HG02973 (cell line): ENCODE results near the gene CDH5.

ENCODE experiments used
- ATAC-seq: cut with Tn5 transposase; IDR thresholded peaks from one replicate; pipeline ENCODE4 v1.9.1; 2021; ENCODE audit warnings: moderate library complexity; ENCODE audit not compliant: unreplicated experiment

The CDH5 gene

DNA sequence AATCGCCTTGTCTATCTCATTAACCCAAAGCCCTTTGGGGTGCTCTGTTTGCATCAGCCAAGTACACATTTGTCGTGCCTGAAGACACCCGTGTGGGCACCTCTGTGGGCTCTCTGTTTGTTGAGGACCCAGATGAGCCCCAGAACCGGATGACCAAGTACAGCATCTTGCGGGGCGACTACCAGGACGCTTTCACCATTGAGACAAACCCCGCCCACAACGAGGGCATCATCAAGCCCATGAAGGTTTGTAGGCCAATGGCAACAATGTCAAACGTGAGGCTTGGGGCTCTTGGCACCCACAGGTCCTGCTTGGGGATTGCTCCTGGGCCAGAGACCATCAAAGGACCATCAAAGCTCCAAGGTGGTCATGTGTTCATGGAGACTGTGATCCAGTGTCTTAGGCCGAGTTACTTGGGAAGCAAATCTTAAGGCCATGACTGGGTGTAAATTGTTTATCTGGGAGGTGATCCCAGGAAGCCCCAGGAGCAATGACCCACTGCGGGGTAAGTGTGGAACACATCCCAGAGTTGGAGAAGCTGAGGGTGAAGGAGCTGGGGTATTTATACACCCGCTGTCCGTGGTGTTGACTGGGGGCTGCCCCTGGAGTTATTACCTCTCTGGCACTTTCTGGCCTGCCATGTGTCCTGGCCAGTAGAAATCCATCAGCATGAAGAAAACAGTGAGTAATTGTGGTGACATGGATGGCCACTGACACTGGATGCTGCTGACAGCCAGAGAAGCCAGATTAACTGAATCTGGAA, 24.0 kb downstream of the CDH5 start:
- no peak for ATAC-seq

DNA sequence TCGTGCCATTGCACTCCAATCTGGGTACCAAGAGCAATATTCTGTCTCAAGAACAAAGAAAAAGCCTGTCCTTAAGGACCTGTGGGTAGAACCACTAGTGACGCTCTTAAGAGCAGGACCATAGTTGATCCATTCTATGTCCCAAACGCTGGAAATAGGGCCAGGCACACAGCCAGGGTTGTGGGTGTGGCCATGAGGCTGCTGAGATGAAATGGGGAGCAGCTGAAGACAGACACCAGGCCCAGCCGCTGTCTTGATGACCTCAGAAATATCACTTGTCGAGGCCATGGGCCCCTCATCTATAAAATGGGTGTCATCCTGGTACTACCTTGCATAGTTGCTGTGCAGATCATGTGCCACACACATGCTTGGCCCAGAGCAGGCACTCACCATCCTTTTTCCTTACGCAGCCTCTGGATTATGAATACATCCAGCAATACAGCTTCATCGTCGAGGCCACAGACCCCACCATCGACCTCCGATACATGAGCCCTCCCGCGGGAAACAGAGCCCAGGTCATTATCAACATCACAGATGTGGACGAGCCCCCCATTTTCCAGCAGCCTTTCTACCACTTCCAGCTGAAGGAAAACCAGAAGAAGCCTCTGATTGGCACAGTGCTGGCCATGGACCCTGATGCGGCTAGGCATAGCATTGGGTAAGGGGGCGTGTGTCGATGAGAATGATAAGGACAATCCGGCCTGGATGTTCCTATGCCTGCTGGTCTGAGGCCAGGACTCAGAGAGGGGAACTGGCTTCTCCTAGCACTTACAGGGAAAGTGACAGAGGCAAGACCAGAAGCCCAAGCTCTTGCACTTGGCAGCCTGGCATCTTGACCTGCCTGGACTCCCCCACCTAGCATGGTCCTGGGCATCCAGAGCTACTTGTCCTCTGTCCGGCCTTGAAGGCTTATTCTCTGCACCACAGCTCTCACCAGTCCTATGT, 25.5 kb downstream of the CDH5 start:
- no peak for ATAC-seq

DNA sequence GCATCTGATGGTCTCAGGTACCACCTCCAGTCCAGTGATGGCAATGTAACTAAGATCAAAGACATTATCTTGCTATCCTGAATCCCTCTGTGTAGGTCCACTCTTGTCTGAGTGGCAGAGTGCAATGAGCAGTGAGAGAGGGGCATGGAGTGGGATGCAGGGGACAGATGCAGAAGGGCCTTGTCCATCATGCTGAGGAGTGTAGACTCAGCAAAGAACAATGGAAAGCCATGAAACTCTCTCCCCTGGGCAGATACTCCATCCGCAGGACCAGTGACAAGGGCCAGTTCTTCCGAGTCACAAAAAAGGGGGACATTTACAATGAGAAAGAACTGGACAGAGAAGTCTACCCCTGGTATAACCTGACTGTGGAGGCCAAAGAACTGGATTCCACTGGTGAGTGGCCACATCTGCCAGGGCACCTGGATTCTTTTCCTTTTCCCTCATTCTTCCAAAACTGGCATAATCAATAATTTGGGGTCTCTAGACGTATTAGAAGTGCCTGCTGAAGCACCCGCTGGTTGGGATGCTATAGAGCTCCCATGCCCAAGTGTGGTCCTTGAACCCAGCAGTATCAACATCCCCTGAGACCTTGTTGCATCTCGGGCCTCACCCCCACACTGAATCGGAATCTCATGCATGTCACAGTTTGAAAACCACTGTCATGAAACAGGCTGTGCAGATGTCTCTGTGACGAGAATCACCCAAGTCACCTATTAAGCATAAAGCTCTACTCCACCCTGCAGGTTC, 29.5 kb downstream of the CDH5 start:
- ATAC-seq = no peak

- ATAC-seq = no peak
Observed at GRCh38 chr16:66397736-66398433, 31.4 kb downstream of the CDH5 start.

DNA sequence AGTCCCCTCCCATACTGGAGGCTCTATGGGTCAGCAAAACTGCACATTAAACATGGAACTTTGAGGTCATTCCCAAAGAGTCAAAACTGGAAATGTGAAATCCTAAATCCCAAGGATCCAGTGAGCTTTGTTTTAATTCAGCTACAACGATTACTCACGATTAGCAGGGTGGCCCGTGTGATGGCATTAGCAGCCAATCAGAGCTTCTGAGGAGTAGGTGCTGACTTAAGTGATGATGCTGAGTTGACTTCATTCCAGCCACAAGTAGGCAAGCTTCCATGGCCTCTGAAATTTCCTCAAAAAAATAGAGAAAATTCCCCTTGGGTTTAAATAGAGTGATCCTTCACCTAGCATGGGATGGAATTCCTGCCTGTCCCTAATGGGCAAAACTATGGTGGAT, 32.5 kb downstream of the CDH5 start:
- ATAC-seq = no peak

DNA sequence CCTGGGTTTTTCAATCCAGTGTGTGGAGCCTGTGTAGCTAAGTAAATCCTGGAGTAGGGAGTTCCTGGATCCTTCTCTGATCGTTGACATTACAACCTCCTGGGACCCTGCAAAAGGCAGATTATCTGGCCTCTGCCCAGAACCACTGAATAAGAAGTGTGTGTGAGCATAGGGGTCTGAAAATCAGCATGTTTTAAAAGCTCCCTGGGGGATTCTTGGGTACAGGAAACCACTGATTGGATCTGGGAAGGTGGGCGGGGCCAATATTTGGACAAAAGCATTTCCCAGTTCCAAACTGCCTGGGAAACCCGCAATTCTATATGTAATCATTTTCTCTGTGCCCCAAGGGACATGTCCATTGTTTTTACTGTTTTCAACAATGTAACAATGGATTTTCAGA, 33.4 kb downstream of the CDH5 start:
- no peak for ATAC-seq

DNA sequence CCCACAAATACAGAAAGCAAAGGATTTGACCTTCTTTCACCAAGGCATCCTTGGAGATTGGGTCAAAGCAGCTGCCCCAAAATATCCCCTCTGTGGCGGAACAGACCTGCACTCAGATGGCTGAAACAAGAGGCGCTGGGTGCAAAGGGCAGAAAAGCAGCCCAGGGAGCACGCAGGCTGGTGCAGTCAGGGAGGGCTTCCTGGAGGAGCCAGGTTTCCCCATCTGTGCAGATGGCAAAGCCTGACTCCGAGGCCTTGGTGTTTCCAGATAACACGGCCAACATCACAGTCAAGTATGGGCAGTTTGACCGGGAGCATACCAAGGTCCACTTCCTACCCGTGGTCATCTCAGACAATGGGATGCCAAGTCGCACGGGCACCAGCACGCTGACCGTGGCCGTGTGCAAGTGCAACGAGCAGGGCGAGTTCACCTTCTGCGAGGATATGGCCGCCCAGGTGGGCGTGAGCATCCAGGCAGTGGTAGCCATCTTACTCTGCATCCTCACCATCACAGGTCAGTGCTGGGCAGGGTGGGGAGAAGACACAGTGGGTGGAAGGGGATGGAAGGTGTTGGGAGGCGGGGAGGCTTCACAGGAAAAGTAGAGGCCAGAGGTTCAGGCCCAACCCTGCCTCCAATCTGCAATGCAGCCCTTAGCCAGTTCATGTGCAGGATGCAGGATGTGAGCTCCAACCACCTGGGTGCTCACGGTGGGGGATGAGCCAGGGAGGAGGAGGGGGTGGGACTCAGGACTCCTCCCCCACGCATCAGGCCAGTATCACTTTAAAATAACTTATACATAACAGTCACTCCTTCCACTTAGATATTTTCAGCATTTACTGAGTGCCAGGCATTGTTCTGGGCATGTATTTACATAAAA, 34.3 kb downstream of the CDH5 start:
- no peak for ATAC-seq

- no peak for ATAC-seq
Observed at GRCh38 chr16:66401610-66402009, 35.1 kb downstream of the CDH5 start.

DNA sequence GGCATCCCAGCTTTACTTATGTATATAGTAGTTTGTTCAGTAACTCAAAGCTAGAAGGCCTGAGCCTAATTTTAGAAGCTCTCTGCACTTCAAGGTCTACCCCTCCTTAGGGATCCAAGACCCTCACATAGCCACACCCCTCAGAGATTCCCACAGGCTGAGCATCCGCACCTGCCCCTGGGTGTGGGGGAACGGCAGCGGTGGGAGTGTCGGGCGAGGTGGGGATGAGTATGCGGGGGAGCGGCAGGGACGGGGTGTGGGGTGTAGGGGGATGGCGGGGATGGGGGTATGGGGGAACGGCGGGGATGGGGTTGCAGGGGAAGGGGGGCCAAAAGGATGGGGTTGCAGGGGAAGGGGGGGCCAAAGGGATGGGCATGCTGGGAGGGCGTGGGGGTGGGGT, 35.7 kb downstream of the CDH5 start:
- no peak for ATAC-seq

- ATAC-seq = no peak
Observed at GRCh38 chr16:66402591-66403230, 36.2 kb downstream of the CDH5 start.

DNA sequence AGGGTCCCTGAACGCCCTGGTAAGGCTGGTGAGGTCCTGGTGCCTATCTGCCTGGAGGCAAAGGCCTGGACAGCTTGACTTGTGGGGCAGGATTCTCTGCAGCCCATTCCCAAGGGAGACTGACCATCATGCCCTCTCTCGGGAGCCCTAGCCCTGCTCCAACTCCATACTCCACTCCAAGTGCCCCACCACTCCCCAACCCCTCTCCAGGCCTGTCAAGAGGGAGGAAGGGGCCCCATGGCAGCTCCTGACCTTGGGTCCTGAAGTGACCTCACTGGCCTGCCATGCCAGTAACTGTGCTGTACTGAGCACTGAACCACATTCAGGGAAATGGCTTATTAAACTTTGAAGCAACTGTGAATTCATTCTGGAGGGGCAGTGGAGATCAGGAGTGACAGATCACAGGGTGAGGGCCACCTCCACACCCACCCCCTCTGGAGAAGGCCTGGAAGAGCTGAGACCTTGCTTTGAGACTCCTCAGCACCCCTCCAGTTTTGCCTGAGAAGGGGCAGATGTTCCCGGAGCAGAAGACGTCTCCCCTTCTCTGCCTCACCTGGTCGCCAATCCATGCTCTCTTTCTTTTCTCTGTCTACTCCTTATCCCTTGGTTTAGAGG, 37.1 kb downstream of the CDH5 start:
- no peak for ATAC-seq

- ATAC-seq = no peak
Observed at GRCh38 chr16:66405057-66405783, 38.7 kb downstream of the CDH5 start.

- peak; percentile 85 for ATAC-seq
Observed at GRCh38 chr16:66406534-66407221, 40.2 kb downstream of the CDH5 start.

- no peak for ATAC-seq
Observed at GRCh38 chr16:66408163-66409048, 41.9 kb downstream of the CDH5 start.

DNA sequence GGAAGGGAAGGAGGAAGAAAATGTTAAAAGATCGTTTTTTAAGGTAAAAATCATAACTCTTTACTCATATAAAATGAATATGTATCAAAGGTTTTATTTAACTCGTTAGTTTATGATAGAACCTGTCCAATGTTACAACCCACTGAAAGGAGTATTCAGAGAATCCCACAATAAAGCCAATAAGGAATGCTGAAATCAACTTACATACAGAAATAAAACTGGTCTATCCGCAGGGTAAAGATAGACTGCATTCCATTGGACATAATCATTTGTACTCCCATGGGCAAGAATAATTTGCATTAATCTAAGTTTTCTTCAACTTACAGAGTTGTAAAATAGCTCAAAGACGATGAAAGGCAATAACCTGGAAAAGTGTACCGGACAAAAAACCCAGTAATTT, 42.7 kb downstream of the CDH5 start:
- ATAC-seq = no peak

GRCh38 chr16:66412182-66412581, 45.7 kb downstream of the CDH5 start:
- no peak for ATAC-seq

GRCh38 chr16:66414891-66415290, 48.4 kb downstream of the CDH5 start:
- ATAC-seq = no peak
